Bronchial epithelial cell (primary cell): ENCODE results near the gene CDH8. TPM values are rescaled to one million over a fixed set of nuclear protein-coding genes. Genes with fewer than 3 reads are reported as not detected.

Experiments used
- DNase-seq: peaks from one replicate; pipeline ENCODE4 v3.0.0-alpha.2; 2010; ENCODE audit warnings: low read depth
- FAIRE-seq: peaks from 2 replicates; lab custom pipeline; 2011; peaks lifted over from hg19 to GRCh38; lab: Jason Lieb, UNC
- H3K27me3 ChIP-seq: 2 replicates; pipeline ENCODE4 v1.5.1; 2011; ENCODE audit warnings: low read length; ENCODE audit not compliant: control insufficient read depth, insufficient read depth
- H3K36me3 ChIP-seq: 2 replicates; pipeline ENCODE4 v1.5.1; 2011; ENCODE audit warnings: low read length; ENCODE audit not compliant: control insufficient read depth, insufficient read depth
- H3K4me3 ChIP-seq: 2 replicates; pipeline ENCODE4 v1.5.1; 2011; ENCODE audit warnings: mild to moderate bottlenecking, low read depth, low read length, control low read depth
- CTCF ChIP-seq: IDR thresholded peaks from 2 replicates; pipeline ENCODE4 v1.5.1; 2011; ENCODE audit warnings: mild to moderate bottlenecking, moderate library complexity, low read length, control low read depth, inconsistent platforms; ENCODE audit not compliant: insufficient read depth, severe bottlenecking
- total RNA-seq: library from RNA; depleted of rRNA; stranded (reverse); fragments of >200 nt; gene quantifications from 2 replicates; pipeline ENCODE4 v1.2.1, GENCODE V29; 2014

The CDH8 gene
- total RNA-seq, 1 donor from 2014 or later, result 1.8 TPM

DNA sequence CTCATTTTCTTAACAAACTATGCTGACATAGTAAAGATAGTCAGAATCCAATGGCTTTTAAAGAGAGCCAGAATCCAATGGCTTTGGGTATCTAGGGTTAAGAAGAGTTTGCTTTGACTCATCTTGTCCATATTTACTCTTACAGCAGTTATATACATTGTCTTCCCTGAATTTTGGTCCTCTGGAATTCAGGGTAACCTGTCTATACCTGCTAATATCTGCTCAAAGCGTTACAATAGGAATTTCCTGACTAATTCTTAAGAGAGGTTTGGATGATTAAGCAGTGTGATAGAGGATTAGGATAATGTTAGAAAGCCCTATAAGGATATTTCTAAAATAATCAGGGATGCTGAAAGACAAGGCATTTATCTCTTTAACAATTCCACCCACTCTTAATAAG is 2.0 kb upstream of the CDH8 start:
- H3K36me3 ChIP-seq, result no peaks in the 10 kb centered on the region
- DNase-seq (peak; percentile 78), FAIRE-seq (no peak)
- no peak overlapping the region for H3K4me3 ChIP-seq
- no peak for TF ChIP-seq CTCF
- H3K27me3 ChIP-seq, result peaks cover 19% of the 10 kb centered on the region

GRCh38 chr16:62036802-62037135 is 531 bp upstream of the CDH8 start:
- TF ChIP-seq CTCF, result no peak
- H3K36me3 ChIP-seq, result no peaks in the 10 kb centered on the region
- H3K27me3 ChIP-seq, result peaks cover 19% of the 10 kb centered on the region
- DNase-seq (no peak), FAIRE-seq (no peak)
- no peak overlapping the region for H3K4me3 ChIP-seq

GRCh38 chr16:62035115-62036092 is 834 bp downstream of the CDH8 start:
- TF ChIP-seq CTCF, result no peak
- Histone ChIP-seq H3K36me3 (no peaks in the 10 kb centered on the region), H3K4me3 (no peak overlapping the region), H3K27me3 (peaks cover 19% of the 10 kb centered on the region)
- DNase-seq (no peak), FAIRE-seq (no peak)

DNA sequence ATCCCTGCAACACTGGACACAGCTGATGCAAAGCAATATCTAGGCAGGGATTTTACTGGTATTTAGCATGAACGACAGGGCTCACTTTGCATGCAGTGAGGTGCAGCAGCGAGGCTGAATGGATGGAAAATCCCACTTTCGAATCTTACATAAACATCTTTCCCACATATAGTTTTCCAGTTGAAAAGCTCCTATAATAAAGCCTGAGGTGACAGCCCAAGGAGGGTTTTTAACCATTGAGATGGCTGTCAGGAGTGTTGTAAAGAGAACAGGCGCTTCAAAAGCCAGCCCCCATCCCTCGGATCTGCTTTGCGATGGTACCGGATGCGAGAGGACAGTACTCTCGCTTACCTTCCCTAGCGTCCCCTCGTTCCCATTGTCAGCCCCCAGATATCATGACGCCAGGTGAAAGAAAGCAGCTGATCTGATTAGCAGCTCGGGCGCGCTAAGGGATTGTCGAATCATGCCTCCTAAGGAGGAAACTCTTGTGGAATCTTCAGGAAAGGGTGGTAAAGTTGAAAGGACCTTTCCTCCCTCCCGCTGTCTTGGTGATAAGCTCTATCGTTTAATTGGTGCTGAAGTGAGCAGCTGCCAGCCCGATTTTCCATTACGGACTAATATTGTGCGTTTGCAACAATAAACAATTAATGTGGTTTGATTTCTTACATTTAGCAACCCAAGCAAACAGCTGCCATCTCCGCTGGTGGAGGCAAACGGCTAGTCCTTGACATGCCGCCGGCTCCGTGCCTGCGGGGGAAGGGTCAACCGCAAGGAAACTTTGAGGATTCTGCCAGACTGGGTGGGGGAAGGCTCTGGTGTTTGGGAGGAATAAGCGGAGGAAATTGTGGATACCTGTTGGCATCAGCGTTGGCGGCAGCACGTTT is 1.8 kb downstream of the CDH8 start:
- no peak for TF ChIP-seq CTCF
- Histone ChIP-seq H3K27me3 (peaks cover 19% of the 10 kb centered on the region), H3K4me3 (no peak overlapping the region), H3K36me3 (no peaks in the 10 kb centered on the region)
- FAIRE-seq (no peak), DNase-seq (no peak)

DNA sequence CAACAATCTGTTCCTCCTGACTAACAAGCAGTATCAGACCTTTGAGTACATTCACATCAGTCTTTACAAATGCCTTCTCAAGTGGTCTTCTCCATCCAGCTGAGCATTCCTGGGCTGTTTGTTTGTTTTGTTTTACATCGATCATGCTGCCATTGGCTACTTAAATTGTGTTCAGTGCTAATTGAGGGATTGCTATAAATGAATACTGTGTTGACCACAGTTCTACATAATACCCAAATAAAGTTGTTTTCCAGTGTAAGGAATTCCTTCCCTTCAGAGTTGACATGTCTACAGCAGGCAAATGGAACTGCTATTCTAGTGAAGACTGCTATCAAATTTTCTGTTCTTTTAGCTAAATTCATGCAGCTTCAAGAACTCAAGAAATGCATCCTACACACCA is 3.2 kb downstream of the CDH8 start:
- FAIRE-seq, result no peak
- H3K27me3 ChIP-seq, result peaks cover 19% of the 10 kb centered on the region
- no peak for TF ChIP-seq CTCF

More for the DNA sequence above, 3.2 kb downstream of the CDH8 start:
- no peak for DNase-seq
- Histone ChIP-seq H3K4me3 (no peak overlapping the region), H3K36me3 (no peaks in the 10 kb centered on the region)
